ENCODE data around the gene SRGAP2C.
"Not testable (repeated sequence)": the region's sequence is repeated elsewhere in the genome, so short reads cannot be mapped to it uniquely, and the experiment has no call there.

Gene SRGAP2C

GRCh38 chr1:121343311-121343906 lies 158.6 kb downstream of the SRGAP2C start:
- DNase-seq, result not testable (repeated sequence)

- not testable (repeated sequence) for DNase-seq
Observed at GRCh38 chr1:121344355-121344754, 159.6 kb downstream of the SRGAP2C start.

- not testable (repeated sequence) for DNase-seq
Observed at GRCh38 chr1:121346654-121347053, 161.9 kb downstream of the SRGAP2C start.

GRCh38 chr1:121347476-121347875 lies 162.7 kb downstream of the SRGAP2C start:
- DNase-seq, result not testable (repeated sequence)

- DNase-seq, result not testable (repeated sequence)
Observed at GRCh38 chr1:121348115-121348514, 163.3 kb downstream of the SRGAP2C start.

- DNase-seq, result not testable (repeated sequence)
Observed at GRCh38 chr1:121349332-121349967, 164.7 kb downstream of the SRGAP2C start.

GRCh38 chr1:121355711-121356420 lies 171.1 kb downstream of the SRGAP2C start:
- not testable (repeated sequence) for DNase-seq

GRCh38 chr1:121356819-121357218 lies 172.0 kb downstream of the SRGAP2C start:
- DNase-seq, result not testable (repeated sequence)

- DNase-seq, result not testable (repeated sequence)
Observed at GRCh38 chr1:121360531-121360930, 175.8 kb downstream of the SRGAP2C start.

GRCh38 chr1:121361451-121362233 lies 176.9 kb downstream of the SRGAP2C start:
- not testable (repeated sequence) for DNase-seq

GRCh38 chr1:121362234-121362883 lies 177.6 kb downstream of the SRGAP2C start:
- not testable (repeated sequence) for DNase-seq

GRCh38 chr1:121365316-121365715 lies 180.5 kb downstream of the SRGAP2C start:
- DNase-seq, result not testable (repeated sequence)

- DNase-seq, result not testable (repeated sequence)
Observed at GRCh38 chr1:121365723-121366122, 180.9 kb downstream of the SRGAP2C start.

GRCh38 chr1:121366171-121366570 lies 181.4 kb downstream of the SRGAP2C start:
- not testable (repeated sequence) for DNase-seq

- DNase-seq, result not testable (repeated sequence)
Observed at GRCh38 chr1:121368910-121369309, 184.1 kb downstream of the SRGAP2C start.

- not testable (repeated sequence) for DNase-seq
Observed at GRCh38 chr1:121369959-121370358, 185.2 kb downstream of the SRGAP2C start.

GRCh38 chr1:121374851-121375367 lies 190.1 kb downstream of the SRGAP2C start:
- DNase-seq, result not testable (repeated sequence)

- not testable (repeated sequence) for DNase-seq
Observed at GRCh38 chr1:121376986-121377385, 192.2 kb downstream of the SRGAP2C start.

- not testable (repeated sequence) for DNase-seq
Observed at GRCh38 chr1:121378757-121379156, 194.0 kb downstream of the SRGAP2C start.

GRCh38 chr1:121384754-121385153 lies 200.0 kb downstream of the SRGAP2C start:
- not testable (repeated sequence) for DNase-seq

- DNase-seq, result not testable (repeated sequence)
Observed at GRCh38 chr1:121385162-121385561, 200.4 kb downstream of the SRGAP2C start.

Data from activated T-cell treated with anti-CD3 and anti-CD28 coated beads for 4 hours (primary cell).